HL-60/S4 treated with phorbol 12-myristate 13-acetate at 8.2 ng/mL for 4 days and 3 days (cell line): Measurements from ENCODE around the gene CNRIP1.

Experiments
- in situ Hi-C: fragments of 300-500 bp; cut with MboI; formaldehyde crosslinking; loops from 2 replicates; pipeline ENCODE4 v1.15.0; 2022; ENCODE audit warnings: low sequenced_read_pairs

CNRIP1 gene

DNA sequence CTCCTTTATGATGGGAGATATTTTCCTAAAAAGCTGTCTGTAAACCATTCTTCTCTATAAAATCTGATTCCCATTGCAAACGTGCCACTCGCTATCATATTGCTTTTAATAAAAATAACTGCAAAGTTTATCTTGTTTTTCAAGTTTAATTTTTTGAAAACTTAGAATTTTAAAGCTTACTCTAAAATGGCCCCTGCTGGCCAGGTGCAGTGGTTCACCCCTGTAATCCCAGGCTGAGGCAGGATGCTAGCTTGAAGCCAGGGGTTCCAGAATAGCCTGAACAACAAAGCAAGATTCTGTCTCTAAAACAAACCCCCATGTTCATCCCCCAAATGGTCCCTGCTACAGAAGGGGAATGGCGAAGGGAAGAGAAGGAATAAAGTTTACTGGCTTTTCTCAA, 25.6 kb downstream of the CNRIP1 start:
- in situ Hi-C loops = no loop called here

DNA sequence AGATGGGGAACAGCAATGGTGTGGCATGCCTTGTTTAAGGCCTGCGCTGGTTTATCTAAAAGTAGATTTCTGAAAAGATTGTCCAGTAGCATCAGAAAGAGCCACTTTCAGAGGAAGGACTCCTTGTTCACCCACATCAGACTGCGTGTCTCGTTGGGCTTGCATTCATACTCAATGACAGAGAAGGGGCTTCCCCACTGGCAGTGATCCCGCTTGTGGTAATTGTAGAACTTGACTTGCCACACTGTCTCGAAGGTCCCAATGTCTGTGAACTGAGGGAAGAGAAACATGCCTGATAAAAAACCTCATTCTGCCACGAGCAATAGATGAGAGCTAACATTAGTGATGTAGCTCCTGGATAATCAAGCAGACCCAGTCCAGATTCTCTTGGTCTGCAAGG, 26.0 kb downstream of the CNRIP1 start:
- in situ Hi-C loops = no loop called here

DNA sequence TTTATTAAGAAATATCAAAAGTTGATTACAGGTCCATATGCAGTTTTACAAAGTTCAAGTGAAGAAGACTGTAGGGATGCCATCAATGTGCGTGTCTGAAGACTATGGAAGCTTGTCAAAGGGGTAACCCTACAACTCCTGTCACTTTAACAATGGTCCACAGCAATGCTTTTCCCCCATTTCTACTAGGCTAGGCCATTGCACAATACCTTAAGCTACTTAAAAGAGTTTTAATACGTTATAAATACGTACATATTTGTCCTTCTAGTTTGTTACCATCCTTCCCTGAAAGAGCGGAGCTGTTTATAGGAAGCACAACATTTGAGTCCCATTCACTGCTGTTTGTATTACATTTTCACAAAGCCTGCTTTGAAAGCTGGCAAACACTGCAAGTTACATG, 26.7 kb downstream of the CNRIP1 start:
- in situ Hi-C loops = no loop called here

DNA sequence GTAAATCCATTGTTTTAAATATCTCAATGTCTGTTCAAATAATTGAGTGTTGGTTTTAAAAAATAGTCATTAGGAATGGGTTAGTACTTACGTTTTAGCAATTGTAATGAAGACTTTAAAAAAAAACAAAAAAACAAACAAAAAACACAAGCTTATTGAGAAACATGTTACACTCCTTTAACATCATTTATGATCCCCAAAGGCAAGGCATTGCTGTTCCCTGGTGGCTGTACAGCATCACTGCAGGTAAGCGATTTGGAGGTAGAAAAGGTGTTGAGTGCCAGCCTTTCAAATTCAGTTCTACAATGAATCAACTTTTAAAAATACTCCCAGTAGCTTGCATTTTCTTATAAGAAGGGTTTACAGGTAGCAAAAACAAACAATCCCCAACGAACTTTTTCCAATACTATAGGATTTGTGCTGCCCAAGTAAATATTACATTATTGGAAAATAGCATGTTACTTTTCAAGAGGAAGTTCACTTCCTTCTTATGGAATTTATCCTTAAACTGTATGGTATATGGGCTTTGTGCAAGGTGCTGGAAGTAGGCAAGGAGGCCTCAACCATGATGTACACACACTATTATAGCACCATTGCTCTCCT, 27.5 kb downstream of the CNRIP1 start:
- in situ Hi-C loops = no loop called here

DNA sequence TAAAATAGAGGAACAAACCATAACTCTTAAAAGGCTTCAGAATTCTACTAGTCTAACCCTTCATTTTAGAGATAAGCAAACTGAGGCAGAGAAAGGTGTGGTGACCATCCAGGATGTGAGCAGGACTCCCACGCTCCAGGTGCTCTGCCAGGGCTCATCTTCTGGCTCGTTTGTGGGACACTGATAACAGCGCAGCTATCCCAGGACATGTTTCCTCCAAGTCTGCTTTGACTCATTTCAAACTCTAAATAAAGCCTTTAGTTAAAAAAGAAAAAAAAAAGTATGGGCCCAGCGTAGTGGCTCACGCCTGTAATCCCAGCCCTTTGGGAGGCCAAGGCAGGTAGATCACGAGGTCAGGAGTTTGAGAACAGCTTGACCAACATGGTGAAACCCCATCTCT, 28.4 kb downstream of the CNRIP1 start:
- in situ Hi-C loops = no loop called here

DNA sequence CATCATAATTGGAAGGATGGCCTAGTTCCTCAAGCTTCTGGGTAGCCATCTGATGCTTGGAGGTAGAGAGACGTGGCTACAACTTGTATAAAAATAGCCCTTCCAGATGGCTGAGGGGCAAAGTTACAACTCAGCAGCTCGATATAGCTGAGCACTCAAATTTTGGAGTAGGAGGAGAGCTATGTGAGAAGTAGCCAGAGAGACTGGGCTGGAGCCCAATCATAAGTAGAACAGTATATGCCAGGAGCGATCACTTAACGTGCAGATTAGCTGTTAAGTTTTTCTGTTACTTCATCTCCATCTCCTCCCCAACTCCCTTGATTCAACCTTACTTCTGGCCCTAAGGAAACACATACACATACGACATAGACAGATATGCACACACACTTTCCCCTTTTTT, 28.8 kb downstream of the CNRIP1 start:
- in situ Hi-C loops = no loop called here

DNA sequence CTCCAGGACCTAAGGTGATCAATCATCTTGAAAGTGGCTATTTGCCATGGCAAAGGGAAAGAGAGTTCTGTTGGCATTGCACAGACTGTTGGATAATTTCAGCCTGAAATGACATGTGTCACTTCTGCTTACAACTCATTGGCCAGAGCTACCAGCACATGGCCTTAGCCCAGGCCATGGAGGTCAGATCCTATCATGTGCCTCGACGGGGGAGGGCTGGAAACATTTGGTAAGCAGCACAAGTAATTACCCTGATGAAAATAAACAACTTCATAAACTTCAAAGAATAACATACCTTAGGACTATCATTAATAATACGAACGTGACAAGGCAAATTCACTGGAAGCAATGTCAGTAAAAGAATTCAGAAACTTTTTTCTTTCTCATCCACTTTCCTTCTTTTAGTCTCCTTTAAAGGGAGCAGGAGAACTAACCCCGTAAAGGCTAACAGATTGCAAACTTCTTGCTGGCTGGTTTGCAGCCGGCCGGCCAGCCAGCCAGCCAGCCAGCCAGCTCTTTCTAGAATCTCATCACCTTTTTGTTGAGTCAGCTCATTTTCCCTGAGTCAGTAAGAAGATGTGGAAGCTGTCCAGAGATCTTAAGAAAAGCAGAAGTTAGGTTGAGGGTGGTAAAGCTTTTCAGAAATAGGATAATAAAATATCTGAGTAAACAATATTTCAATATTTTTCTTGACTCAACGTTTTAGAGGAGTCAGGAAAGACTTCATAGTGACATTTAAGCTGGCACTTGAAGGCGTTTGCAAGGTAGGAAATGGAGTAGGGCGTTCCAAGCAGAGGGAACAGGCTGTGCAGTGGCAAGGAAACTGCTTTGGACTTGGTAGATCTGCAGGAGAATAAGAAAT, 31.9 kb downstream of the CNRIP1 start:
- in situ Hi-C loops = no loop called here

DNA sequence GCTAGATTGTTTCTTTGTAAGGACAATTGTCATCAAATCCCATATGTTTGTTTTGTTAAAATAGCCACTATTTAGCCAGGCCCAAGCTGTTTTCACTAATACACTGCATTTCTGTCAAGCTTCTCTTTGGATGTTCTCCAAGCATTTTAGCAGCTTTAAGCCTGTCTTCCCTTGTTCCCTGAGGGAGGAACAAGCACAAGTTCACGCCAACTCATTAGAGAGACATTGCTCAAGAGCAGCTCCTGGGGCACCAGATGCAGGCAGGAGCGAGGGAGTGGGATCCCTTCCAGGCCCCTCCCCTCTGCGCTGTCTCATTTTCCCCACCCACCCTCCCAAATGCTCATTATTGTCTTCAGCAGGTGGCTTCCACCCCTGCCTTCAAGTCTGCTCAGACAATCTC, 34.9 kb downstream of the CNRIP1 start:
- in situ Hi-C loops = no loop called here

DNA sequence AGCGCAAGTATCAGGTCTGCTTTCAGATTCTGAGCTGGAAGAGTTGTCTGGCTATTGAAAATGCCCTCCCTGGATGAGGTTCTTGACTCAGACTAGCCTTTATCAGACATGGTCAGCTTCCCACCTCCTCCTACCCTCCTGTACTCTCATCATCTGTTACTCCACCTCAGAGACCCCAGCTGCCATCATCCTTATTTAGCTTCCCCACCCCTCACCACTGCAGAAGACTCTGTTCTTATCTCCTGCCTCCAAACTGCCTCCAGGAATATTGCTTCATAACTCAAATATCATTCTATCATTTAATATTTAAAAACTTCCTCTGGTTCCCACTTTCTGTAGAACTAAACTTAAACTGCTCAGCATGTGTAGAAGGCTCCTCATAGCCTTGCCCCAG, 36.3 kb downstream of the CNRIP1 start:
- in situ Hi-C loops = no loop called here

DNA sequence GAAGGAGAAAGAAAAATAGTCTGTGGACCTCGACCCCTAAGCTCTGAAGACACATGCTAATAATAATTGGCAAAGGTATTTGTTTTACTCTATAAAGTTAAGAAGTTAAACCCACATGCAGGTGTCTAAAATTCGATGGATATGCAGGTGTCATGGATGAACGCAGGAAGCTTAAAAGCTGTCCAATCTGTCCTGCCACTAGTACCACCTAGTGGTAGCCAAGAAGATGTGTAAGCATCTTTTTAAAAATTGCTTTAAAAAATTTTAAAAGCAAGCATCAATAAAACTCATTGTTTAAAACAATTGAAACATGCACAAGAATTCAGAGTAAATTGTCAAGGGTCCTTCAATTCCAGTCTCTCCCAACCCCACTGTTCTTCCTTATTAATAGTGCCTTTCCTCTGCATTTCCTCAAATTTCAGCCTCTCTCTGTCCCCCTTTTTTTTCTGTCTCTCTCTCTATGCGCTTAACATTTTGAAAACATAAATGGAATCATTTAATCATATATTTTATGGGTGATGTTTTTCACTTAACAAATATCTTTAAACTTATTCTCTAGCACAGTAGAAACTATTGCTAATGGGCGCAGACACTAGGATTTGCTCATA, 36.8 kb downstream of the CNRIP1 start:
- in situ Hi-C loops = no loop called here

DNA sequence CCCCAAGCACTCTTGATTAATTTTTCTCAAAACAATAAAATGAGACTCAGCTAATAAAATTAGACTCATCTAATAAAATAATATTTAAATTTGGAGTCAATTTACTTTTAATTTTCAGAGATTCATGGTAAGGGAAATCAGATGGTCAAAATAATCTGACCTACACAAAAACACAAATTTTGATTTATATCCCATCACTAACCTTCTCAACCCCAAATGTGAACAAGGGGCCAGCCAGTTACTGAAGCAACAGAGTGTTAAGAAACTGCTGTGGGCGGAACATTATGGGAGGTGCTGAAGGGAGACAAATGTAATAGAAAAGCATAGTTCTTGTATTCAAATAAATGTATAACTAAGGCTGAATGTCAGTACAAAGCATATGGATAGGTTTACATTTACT, 39.0 kb downstream of the CNRIP1 start:
- in situ Hi-C loops = no loop called here

DNA sequence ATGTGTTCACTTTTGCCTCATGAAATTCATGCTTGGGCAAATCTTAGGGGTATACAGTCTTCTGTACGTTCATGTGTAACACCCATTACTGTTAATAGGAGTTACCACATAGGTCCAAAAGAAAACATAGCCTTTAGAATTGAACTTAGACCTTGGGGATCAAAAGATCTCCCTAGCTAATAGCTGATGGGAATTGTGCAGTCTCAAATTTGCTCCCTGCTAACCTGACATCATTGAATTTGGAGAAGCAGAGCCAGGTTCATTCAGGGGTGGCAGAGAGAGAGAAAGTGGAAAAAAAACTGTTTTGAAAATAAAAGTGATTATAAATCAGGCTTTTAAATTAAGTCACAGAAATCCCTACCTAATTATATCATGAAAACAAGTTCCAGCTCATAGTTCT, 39.4 kb downstream of the CNRIP1 start:
- in situ Hi-C loops = no loop called here

DNA sequence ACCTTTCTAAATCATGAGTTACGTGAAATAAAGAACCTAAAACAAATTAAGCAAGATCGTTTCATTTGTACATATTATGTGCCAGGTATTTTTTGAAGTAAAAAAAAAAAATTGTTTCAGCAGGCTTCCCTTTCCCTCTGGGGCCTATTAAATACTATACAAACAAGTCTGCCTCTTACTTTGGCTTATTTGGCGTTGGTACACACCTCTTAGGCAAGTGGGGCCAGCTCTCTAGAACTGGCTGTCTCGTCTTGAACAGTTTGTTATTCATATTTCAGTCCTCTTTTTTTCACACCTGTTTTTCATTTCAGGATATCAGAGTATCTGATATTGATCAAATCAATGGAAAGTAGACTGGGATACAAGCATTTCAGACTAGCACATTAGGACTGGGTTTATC, 40.1 kb downstream of the CNRIP1 start:
- in situ Hi-C loops = no loop called here

DNA sequence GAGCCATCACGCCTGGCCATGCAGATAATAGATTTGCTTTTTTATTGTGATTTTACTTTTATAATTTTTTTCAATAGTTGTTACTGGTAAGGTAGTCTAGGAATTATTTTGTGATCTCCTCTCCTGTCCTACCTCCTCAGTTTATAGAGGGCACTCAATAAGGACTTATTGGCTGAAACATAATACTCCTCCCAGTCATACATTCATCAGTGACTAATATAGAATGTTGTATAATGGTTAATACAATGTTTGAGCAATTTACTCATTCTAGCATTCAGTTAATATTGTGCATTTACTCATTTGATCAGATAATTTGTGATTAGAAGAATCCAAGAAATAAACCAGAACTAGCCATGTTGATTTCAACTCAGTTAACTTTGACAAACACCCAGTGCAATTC, 41.6 kb downstream of the CNRIP1 start:
- in situ Hi-C loops = no loop called here

DNA sequence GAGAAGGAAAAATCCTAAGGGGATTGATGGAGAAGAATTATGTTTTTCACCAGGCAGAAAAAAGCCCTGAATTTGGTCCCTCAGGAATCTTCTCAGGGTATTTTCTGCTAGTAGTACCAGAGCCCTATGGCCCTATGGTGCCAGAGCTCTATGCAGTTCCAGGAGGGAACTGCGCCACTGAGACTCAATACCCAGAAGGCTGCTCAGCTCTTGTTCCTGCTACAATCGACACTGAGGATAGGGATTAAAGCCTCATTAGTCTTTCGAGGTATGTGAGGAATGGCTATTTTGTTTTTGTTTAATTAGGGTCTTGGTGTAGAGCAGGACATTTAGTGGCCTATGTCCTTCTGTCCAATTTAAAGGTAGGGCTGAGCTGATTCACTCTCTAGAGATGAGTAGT, 45.7 kb downstream of the CNRIP1 start:
- in situ Hi-C loops = no loop called here

DNA sequence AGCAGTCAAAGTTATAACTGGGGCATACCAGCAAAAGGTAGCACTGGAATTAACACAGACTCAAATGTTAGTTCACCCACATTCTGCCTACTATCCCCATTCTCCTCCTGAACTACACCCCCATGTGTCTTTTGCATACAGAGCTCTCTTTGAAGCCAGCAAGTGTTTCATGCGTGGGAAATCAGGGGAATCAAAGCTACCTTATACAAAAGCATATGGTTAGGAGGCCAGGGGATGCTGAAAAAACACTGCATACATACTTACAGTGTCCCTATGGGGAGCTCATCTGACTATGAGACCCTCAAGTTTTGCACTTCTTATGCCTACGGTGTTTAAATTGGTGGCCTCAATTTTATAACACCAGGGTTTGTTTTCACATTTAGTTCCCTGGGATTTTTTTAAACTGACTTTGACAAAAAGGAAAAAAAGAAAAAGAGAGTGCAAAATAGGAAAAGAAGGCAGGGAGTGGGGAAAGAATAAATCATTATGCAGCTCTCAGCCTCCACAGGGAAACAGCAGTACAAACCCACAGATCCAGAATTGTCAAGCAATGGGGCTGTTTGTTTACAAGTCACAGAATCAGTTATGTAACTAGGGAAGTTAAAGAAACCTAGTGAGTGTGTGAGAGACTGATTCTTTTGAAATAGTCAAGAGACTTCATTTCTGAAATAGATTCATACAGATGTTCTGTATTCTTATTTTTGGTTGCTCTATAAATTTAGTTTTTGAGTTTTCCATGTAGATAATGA, 47.3 kb downstream of the CNRIP1 start:
- in situ Hi-C loops = no loop called here

DNA sequence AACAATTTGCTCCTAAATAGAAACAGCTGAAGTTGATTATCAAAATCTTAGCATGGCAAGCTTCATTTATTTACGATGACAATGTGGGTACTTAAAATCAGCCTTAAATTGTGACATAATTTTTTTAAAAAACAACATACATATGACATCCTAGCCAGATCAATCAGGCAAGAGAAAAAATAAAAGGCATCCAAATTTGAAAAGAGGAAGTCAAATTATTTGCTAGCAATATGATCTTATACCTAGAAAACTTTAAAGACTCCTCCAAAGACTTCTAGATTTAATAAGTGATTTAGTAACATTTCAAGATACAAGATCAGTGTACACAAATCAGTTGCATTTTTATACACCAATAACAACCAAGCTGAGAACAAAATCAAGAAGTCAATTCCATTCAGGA, 53.1 kb downstream of the CNRIP1 start:
- in situ Hi-C loops = no loop called here

DNA sequence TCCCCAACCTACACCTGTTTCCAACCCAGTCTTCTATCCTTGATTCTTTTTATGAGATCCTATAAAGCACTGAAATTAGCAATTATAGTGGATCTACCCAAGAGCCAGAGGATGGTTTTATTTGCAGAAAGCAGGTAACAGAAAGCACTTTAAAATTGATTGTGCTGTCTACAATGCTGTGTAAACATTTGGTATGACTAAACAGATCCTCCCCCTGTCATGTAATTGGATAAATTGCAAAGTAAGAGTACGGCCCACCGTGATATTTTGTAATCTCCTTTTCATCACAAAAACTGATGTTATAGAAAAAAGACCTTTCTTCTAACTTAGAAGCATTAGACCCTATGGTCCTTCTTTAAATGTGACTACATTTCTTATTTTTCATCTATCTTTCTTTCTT, 56.1 kb downstream of the CNRIP1 start:
- in situ Hi-C loops = no loop called here

DNA sequence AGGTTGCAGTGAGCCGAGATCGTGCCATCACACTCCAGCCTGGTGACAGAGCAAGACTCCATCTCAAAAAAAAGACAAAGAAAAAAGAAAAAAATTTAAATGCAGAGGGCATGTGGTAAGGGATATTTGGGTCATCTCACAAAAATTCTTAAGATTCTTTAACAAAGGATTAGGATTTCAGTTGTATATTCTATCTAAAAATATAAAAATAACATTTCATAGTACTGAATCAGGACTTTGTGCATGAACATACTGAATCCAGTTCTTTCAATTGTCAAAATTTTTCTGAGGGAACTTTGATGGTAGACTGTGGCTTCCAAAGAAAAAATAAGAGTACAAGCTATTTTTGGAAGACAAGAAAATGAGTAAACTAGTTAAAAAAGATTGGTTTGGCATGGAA, 60.9 kb downstream of the CNRIP1 start:
- in situ Hi-C loops = no loop called here

DNA sequence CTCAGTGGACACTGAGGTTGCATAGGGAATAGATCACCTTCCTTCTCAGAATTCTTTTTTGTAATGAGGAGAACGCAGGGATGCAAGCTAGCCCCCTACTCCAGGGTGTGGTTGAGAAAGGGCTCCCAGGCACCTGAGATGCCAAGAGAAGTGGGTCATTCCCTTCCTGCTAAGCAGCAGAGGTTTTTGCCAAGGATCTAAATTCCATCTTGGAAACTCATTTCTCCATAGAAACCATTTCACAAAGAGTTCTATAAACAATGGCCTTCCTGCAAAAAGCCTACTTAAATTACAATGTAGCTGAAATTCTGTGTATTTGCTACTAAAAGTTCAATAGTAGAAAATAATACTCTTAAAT, 63.7 kb downstream of the CNRIP1 start:
- in situ Hi-C loops = no loop called here

DNA sequence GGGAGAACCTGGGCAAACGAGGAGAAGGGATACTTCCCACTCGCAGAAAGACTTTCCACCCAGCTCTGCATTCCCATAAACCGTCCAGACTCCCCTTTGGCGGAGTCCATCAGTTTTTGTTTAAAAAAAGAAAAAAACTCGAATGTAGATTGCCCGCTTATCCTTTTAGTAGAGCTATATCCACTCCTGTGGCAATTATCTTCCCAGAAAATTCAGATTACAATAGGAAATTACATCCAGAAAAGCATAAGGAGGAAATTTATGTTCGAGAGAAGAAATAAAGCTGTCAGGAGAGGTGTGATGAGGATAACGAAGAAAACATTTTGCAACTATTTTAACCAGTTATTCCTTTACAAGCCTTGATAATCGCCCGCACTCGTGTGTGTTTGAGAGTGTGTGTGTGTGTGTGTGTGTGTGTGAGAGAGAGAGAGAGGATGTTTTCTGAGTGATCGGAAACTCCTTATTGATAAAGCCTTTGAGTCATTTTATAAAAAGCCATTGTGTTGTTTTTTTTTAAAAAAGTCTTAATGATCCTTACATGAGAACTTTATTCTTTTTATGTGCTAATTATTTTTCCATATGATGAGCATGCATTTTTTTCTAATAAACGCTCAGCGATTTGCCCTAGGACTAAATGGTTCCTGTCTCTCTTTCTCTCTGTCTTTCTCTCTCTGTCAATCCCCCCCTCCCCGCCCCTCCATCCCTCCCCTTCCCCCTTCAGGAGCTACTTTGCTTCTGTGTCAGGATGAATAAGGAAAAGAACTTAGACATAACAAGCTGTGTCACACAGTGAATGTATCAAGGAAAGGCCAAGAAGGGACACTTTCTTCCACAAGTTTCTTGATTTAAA, 66.3 kb downstream of the CNRIP1 start:
- in situ Hi-C loops = no loop called here
